ENCODE data around the gene RBMX.

- TF ChIP-seq CTCF (IDR thresholded peaks at IDR 0.05; ENCODE audit: insufficient read depth, low read depth, low read length) (no peak), EZH2 (IDR thresholded peaks at IDR 0.05; ENCODE audit: insufficient read depth, low read length) (no peak)
Observed at GRCh38 chrX:136911253-136911652, 30.7 kb upstream of the RBMX start.

Measured in astrocyte (in vitro differentiated cells and primary cell).